Measurements from ENCODE around the gene C1QL4.
"Not testable (repeated sequence)": the region's sequence is repeated elsewhere in the genome, so short reads cannot be mapped to it uniquely, and the experiment has no call there.

Gene C1QL4

DNA sequence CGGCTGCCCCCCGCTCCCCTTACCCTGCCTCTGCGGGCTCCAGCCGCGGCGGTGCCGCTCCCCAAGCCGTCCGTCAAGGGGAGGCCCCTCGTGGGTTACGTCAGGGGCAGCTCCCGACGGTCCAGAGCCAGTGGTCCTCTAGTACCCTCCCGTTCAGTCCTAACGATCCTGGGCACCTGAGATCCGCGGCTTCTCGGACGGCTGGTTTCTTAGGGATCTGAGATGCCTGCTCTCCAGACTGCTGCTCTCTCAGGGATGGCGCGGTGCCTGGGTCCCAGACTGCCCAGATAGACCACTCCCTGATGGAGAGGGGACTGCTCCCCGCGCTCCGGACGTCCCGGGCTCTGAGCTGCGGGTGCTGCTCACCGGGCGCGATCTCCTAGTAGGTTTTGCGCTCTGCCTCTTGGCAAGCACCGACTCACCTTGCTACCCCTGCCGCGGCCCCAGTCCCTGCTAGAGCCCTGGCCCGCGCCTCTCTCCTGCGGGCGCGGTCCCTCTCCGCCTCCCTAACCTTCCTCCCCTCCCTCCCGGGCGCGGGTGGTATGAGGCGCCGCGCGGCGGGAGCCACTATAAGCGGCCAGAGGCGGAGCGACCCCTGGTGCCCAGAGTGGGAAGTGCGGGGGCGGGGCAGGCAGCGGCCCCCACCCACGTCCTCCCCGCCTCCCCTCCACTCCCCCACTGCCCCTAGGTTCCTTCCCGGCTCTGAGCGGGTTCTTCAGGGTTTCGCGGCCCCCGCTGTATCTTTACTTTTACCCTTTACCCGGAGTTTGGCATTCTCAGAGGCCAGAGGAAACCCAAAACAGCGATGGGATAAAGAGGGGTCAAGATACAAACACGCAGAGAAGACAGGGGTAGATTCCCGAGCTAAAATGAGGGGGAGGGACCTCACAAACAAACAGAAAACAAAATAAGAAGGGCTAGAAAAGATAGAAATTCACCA lies at the start of gene C1QL4:
Gene C1QL4 (minus strand): TSS at position 544 of the 940 bp plus-strand sequence. CDS start 711 bp downstream, outside the sequence.
- in situ Hi-C loops (cut with HindIII; ENCODE audit: low pct_ligation_motif_present, low pct_unique_long_range_greater_than_20kb, low sequenced_read_pairs) = no loop called here
- peak; percentile 85 for DNase-seq

DNA sequence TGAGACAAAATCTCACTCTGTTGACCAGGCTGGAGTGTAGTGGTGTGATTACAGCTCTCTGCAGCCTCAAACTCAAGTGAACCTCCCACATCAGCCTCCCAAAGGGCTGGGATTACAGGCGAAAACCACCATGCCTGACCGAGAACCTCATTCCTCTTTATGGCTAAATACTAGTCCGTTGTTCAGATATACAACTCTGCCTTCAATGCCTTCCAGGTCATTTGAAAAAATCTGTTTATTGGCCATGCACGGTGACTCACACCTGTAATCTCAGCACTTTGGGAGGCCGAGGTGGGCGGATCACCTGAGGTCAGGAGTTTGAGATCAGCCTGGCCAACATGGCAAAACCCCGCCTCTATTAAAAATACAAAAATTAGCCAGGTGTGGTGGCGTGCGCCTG lies 43.2 kb upstream of the C1QL4 start:
- in situ Hi-C loops (cut with HindIII; ENCODE audit: low pct_ligation_motif_present, low pct_unique_long_range_greater_than_20kb, low sequenced_read_pairs) = not testable (repeated sequence)

DNA sequence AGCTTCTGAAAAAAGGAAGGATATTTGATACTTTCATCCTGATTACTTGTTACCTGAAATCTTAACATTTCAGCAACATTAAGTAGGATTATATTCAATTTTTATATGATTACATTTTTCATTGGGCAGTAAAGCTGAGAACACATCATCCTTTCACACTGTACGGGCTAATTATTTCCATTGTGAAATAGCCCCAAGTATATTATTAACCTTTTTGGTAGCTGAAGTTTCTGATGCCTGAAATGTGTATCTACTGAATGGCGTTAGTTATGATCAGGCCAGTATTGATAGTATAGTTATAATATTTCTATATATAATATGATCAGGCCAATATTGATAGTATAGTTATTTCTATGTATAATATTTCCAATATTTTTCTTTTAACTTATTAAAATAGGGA lies 40.4 kb upstream of the C1QL4 start:
- peak; percentile 66 for DNase-seq
- in situ Hi-C loops (cut with HindIII; ENCODE audit: low pct_ligation_motif_present, low pct_unique_long_range_greater_than_20kb, low sequenced_read_pairs) = no loop called here

More for the DNA sequence above, 43.2 kb upstream of the C1QL4 start:
- not testable (repeated sequence) for DNase-seq

DNA sequence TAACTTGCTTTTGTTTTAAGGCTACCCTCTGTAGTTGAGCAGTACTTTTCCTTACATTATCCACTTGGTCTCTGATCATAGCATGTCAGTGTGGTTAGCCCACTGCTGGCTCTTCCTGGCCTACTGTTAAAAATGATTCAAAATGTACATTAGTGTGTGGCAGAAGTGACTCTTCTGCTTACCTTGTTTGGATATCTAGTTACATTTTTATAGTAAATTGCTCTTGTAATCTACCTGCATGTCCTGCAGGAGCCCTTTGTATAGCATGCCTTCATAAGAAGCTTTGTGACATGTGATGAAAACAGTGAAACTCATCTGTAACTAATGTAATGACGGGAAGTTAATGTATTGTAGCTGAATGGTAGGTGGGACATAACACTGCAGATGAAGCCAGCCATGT lies 38.4 kb upstream of the C1QL4 start:
- DNase-seq = no peak
- in situ Hi-C loops (cut with HindIII; ENCODE audit: low pct_ligation_motif_present, low pct_unique_long_range_greater_than_20kb, low sequenced_read_pairs) = no loop called here

DNA sequence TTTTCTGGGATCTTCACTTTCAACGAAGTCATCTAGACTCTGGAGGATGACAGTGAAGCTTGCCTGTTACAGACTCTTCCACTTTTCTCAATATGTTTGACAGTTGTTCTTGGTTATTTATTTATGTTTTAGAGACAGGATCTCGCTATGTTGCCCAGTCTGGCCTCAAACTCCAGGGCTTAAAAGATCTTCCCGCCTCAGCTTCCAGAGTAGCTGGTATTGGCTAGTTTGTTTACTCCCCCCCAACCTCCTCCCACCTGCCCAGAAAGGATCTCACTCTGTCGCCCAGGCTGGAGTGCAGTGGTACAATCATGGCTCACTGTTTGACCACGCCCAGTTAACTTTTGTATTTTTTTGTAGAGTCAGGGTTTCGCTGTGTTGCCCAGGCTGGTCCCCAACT lies 33.6 kb upstream of the C1QL4 start:
- no peak for DNase-seq
- in situ Hi-C loops (cut with HindIII; ENCODE audit: low pct_ligation_motif_present, low pct_unique_long_range_greater_than_20kb, low sequenced_read_pairs) = no loop called here

DNA sequence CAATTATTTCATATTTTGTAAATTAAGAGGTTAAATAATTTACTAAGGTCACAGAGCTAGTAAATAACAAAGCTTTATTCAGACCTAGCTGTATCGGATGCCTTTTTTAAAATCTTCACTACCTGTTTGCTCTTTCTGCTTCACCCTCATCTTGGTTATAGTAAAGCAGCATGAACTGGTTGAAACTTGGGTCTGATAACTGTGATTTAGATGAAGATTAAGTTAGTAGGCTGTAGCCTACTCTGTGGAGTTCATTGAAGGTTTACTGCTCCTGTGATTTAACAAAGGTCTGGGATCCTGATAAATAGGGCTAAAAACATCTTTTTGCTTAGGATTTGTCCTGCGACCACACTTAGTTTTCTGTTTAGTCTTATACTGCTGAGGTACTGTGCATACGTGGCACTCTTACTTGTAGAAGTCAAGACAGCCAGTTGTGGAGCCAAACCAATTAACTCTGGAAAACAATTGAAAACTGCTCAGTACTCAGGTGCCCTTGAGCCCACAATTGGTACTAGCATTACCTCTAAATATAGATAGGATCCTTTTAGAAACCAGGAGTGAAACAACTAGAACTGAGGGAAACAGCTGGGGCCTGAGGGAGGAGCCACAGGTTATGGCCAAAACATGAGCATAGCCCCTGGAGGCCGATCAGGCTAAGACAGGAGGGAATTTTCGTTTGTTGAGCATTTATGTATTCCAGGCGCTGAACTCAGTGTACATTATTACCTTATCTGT lies 32.6 kb upstream of the C1QL4 start:
- peak; percentile 66 for DNase-seq
- in situ Hi-C loops (cut with HindIII; ENCODE audit: low pct_ligation_motif_present, low pct_unique_long_range_greater_than_20kb, low sequenced_read_pairs) = loop anchor here (10.0 kb wide), 1 partner anchor 145 kb away; no protein-coding TSS in a partner anchor

DNA sequence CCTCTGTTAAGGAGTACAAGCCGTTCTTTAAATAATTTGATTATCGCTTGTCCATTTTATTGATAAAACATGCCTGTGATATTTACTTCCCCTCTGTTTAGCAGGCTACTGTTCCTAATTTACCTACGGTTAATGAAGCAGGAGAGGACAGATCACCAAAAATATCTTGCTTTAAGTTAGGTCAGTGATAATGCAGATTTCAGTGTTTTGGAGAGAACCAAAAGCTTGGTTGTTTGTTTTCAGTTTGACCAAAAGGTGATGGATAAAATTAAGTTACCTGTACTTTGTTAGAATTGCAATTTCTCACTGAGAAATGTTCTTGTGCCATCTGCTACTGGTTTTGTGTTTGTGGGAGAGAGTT lies 31.2 kb upstream of the C1QL4 start:
- in situ Hi-C loops (cut with HindIII; ENCODE audit: low pct_ligation_motif_present, low pct_unique_long_range_greater_than_20kb, low sequenced_read_pairs) = loop anchor here (10.0 kb wide), 1 partner anchor 147 kb away; no protein-coding TSS in a partner anchor
- no peak for DNase-seq

DNA sequence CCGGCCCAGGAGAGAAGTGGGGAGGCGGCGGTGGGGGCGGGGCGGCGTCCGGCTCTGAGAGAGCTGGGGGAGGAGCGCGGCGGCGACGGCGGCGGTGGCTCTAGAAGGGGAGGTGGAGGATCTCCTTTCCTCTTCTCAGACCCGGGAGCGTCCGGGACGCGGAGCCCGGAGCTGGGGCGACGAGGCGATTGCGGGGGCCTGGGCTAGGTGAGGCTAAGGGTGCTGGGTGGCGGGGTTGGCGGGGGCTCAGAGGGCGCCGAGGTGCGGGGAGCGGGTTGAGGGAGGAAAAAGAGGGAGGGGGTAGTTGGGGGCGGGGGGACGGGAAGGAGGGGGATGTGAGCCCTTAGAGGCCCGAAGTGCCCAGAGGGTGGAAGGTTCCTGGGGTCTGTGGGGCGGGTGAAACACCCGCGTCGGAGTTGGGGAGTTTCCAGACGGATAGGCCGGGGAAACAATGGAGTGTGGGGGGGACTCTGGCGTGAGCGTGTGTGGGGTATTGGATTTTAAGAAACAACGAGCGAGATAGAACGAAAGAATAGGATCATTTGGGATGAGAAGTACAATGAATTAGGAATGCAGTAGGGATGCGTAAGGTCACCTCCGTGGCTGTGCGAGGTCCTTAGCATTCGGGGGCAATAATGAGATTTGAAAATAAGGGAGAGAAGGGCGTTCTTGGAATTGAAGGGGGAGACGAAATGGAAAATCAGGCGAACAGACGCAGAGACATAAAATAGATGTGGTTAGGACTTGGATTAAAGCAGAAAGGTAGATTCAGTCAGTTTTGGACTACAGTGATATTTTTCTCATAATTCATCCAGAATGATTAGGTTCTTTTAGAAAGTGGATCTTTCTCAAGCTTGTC lies 30.6 kb upstream of the C1QL4 start, which contains the start of gene SPATS2:
Gene SPATS2 (plus strand): TSS at position 82 of the 859 bp plus-strand sequence. CDS start 93,551 bp downstream, outside the sequence.
- in situ Hi-C loops (cut with HindIII; ENCODE audit: low pct_ligation_motif_present, low pct_unique_long_range_greater_than_20kb, low sequenced_read_pairs) = loop anchor here (10.0 kb wide), 1 partner anchor 147 kb away; no protein-coding TSS in a partner anchor
- DNase-seq = peak; percentile 46

DNA sequence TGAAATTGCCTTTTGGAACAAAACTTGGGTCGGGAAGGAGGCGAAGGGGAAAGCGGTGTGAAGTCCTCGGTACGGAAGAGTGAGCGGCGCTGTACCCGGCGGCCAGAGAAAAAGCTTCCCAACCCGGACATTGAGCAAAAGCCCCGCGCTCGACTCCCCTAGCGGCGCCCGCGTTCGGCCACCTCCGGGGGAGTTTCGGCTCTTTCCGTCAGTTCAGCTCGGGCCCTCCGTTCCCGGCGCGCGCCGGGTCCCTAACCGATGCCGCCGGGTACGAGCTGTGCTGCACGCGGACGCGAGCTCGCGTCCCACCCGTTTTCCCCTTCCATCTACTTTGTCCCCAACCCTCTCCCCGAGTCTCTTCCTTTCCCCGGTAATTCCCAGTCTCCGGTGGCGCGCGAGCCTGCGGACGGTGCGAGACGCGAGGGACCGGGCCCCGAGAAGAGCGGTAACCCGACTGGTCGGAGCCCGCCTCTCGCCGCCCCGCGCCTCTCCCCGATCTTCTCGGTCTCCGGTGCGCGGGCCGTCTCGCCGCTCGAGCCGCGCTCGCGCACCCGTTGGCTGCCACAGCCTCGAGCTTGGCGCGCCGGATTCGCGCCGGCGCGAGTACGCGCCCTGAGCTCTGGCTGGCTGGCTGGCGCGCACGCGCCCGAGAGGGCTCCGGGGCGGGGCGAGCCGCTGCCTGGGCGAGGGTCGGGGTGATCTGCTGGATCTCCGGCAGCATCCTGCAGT lies 29.8 kb upstream of the C1QL4 start:
- in situ Hi-C loops (cut with HindIII; ENCODE audit: low pct_ligation_motif_present, low pct_unique_long_range_greater_than_20kb, low sequenced_read_pairs) = loop anchor here (10.0 kb wide), 1 partner anchor 148 kb away; no protein-coding TSS in a partner anchor
- DNase-seq = peak; percentile 98

DNA sequence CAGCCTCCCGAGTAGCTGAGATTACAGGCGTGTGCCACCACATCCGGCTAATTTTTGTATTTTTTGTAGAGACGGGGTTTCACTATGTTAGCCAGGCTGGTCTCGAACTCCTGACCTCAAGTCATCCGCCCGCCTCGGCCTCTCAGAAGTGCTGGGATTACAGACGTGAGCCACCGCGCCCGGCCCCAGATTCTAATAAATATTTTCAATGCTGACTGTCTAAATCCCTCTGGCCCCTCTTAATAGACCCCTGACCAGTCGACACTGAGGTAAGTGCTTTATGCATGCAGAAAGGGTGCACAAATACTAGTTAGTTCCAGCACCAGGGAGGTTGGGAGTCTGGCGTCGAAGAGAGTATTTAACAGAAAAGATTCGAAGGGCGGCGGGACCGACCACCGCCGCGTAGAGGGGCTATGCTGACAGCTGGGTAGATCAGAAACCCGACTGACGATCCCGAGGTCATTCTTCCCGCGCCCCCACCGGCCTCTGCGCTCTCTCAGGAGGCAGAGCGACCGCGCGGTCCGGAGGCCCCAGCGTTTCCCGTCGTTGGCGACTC lies 29.2 kb upstream of the C1QL4 start:
- DNase-seq = no peak
- in situ Hi-C loops (cut with HindIII; ENCODE audit: low pct_ligation_motif_present, low pct_unique_long_range_greater_than_20kb, low sequenced_read_pairs) = loop anchor here (10.0 kb wide), 1 partner anchor 149 kb away; no protein-coding TSS in a partner anchor

DNA sequence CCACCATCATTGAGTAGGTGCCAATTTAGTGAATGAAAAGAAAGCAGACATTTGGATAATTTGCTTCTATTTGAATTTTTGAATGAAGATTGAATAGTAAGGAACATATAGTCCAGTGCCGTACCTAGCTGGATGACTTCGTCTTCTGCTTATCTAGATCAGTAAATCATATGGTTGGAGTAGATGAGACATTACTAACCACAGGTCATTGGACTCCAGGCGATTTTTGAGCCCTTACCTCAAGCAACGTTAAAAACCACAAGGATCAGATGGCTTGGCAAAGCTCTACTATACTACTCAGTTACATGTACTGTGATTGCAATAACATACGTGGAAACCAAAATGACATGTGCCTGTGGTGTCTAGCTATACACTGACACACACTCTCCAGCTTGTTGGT lies 28.6 kb upstream of the C1QL4 start:
- no peak for DNase-seq
- in situ Hi-C loops (cut with HindIII; ENCODE audit: low pct_ligation_motif_present, low pct_unique_long_range_greater_than_20kb, low sequenced_read_pairs) = loop anchor here (10.0 kb wide), 1 partner anchor 149 kb away; no protein-coding TSS in a partner anchor

DNA sequence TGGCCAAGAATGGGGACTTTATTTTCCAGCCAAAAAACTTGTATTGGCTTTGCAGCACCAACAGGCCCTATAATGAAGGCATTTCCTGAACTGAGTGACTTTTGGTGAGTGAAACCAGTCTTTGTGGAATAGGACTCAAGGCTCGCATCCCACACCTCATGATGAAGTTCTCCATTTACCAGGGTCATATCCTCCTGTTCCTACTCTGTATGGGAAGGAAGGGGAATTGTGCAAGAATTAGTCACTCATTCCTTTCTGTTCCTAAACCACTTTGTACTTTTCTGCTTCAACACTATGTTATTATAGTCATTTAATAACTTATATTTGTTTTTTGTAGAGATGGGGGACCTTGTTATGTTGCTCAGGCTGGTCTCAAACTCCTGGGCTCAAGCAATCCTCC lies 28.0 kb upstream of the C1QL4 start:
- no peak for DNase-seq
- in situ Hi-C loops (cut with HindIII; ENCODE audit: low pct_ligation_motif_present, low pct_unique_long_range_greater_than_20kb, low sequenced_read_pairs) = loop anchor here (10.0 kb wide), 1 partner anchor 150 kb away; no protein-coding TSS in a partner anchor

DNA sequence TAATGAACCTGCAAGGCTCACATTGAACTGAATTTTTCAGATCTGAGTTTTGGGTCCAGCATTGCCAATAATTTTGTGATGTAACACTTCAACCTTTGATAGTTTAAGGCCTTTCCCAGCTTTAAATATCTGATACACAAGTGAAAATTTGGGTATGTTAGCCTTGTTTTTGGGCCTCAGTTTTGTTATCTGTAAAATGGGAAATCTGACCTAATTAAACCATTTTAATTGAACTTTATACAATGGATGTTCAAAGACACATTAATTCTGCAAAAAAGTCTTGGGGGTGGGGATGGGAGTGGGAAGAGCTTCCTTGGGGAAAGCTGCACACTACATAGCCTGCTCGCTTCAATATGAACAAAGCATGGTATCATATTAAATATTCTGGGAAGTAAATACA lies 25.1 kb upstream of the C1QL4 start:
- DNase-seq = no peak
- in situ Hi-C loops (cut with HindIII; ENCODE audit: low pct_ligation_motif_present, low pct_unique_long_range_greater_than_20kb, low sequenced_read_pairs) = loop anchor here (10.0 kb wide), 1 partner anchor 153 kb away; no protein-coding TSS in a partner anchor

DNA sequence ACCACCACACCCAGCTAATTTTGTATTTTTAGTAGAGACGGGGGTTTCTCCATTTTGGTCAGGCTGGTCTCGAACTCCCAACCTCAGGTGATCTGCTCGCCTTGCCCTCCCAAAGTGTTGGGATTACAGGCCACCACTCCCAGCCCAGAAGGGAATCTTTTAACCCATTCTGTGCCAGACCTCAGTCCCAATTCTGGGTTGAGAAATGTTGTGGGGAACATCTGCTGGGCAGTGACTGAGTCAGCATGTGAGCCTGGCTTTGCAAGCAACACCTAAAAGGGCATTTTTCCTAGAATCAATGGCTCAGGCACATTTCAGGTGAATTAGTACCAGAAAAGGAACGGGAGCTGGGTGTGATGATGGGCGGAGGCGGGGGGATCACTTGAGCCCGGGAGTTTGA lies 22.7 kb upstream of the C1QL4 start:
- in situ Hi-C loops (cut with HindIII; ENCODE audit: low pct_ligation_motif_present, low pct_unique_long_range_greater_than_20kb, low sequenced_read_pairs) = loop anchor here (10.0 kb wide), 1 partner anchor 155 kb away; no protein-coding TSS in a partner anchor
- DNase-seq = no peak

DNA sequence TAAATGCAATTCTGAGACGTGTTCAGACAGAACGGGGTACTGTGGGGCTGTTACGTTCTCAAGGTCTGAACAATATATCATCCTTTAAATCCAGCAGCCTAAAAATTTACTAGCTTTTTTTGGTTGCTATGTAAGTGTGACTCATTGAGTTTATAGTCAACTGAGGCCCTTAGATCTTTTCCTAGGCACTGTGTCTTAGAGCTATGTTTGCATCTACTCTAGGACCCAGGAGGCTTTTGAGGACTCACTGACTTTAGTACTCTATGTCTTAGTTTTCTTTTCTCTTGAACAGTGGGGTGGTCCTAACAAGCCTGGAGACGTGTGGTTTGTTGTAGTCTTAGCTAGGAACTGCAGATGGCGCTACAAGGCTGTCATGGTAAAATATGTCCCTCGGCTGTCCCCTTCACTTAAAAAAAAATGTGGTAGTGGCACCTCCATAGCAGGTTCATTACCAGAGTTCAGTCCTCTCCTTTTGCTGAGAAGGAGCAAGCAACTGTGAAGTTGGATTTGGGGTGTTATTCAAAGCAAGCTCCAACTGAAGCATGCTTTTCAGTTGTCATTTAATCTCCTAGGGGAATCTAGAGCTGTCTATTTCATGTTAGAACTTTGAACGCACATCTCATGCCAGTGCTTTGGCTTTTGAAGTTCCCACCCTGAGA lies 21.6 kb upstream of the C1QL4 start:
- DNase-seq = peak; percentile 78
- in situ Hi-C loops (cut with HindIII; ENCODE audit: low pct_ligation_motif_present, low pct_unique_long_range_greater_than_20kb, low sequenced_read_pairs) = no loop called here

DNA sequence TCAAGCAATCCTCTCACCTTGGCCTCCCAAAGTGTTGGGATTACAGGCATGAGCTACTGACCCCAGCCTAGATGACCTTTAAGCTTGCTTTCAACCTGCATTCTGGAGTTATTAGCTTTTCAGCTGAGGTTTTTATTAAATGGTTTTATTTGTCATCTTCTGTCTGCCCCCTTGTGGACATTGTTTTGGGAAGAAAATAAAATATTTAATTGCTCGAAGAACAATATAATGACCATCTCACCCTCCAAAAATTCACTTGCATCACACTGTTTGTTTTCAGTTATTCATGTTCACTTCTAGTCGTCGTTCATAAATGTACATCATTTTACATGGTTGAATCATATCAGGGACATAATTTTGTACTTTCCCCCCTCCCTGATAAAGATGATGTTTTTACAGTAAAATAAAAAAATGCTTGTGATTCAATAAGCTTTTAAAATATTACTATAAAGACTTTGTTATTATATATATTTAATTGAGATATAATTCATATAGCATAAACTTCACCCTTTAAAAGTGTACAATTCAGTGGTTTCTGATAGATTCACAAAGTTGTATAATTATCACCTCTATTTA lies 20.2 kb upstream of the C1QL4 start:
- in situ Hi-C loops (cut with HindIII; ENCODE audit: low pct_ligation_motif_present, low pct_unique_long_range_greater_than_20kb, low sequenced_read_pairs) = no loop called here
- DNase-seq = peak; percentile 65
